HUDEP-2 (cell line): ENCODE results near the gene RASAL2.
"Not testable (repeated sequence)": the region's sequence is repeated elsewhere in the genome, so short reads cannot be mapped to it uniquely, and the experiment has no call there.

Experiments
- DNase-seq, 76 experiments: peaks; one replicate each; lab custom pipeline; 2025; ENCODE audit not compliant: unreplicated experiment in 76 of 76; lab: John Stamatoyannopoulos, UW

The RASAL2 gene

GRCh38 chr1:178271471-178271870 lies 177.6 kb downstream of the RASAL2 start:
- no peak for DNase-seq

DNA sequence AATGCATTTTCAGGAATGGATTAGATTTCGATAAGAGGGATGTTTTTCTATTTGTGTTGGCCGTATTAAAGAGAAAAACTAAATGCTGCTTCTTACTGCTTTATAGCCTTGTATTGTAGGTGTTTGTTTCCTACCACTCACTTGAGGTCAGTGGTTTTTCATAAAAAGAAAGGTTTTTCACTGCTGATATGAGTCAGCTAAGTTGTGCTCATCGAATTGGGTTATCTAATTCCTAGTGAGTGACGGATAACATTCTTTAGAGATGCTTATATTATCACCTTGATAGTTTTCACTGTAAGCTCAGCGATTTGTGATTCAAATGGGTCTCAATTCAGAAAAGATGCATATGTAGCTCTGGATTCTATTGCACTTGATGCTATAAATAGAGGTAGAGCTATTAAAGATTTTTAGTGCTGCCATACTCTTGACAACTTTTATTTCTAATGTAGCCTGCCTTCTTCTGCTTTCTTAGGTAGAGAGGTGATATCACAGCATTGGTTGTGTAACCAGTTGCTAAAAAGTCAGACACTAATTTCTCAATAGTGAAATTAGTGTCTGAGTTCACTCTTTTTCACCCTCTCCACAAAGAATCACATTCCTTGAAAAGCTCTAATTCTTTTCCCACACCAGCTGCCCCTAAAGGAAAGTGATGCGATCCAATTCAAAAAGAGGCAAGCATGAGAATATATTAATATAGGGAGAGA lies 180.0 kb downstream of the RASAL2 start:
- DNase-seq = no peak

DNA sequence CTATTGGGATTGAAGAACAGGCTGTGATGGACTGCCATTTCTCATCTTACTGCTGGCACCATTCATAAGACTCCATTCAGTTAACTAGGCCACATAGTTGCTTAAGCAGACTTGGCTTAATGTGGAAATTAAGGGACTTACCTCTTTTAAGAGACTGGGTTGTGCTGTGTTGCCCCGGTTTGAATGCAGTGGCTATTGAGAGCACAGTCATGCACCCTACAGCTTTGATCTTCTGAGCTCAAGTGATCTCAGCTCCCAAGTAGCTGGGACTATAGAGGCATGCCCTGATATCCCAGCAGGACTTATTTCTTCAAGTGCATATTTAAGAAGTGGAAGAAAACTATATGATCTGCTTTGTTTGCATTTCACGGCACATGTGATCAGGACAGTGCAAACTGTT lies 181.1 kb downstream of the RASAL2 start:
- no peak for DNase-seq

GRCh38 chr1:178275553-178275952 lies 181.6 kb downstream of the RASAL2 start:
- no peak for DNase-seq

- no peak for DNase-seq
Measured at GRCh38 chr1:178277793-178278530, 184.1 kb downstream of the RASAL2 start.

DNA sequence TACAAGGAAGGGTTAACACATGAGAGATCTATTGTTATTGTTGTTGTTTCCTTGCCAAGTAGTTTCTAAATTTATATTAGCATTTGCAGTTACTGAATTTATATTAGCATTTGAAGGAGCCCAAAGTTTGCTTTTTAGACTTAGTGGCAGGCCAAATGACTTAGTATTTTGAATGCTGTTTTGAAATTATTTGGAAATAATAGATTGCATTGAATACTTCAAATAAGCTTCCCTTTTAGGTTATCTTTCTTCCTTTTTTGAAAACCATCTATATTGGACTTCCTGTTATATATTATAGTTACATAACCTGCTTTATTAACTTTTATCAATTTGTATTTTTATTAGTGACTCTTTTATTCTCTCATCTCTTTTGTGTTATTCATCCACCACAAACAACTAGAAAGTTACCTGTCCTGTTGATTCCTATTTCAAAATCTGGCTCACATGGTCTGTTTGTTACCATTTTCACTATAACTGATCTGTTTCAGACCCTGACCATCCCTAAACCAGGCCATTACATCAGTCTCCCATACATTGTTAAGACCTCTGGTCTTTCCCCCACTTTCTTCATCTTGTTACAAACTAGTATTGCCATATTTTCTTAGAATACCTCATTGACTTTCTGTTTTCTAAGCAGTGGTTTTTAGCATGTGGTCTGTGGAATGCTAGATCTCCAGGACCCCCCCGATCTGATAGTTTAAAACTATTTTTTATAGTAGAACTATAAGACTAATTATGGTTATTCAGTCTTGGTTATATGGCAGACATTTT lies 185.2 kb downstream of the RASAL2 start:
- no peak for DNase-seq

- no peak for DNase-seq
Measured at GRCh38 chr1:178282949-178283367, 189.1 kb downstream of the RASAL2 start.

GRCh38 chr1:178283409-178283808 lies 189.5 kb downstream of the RASAL2 start:
- DNase-seq = no peak

DNA sequence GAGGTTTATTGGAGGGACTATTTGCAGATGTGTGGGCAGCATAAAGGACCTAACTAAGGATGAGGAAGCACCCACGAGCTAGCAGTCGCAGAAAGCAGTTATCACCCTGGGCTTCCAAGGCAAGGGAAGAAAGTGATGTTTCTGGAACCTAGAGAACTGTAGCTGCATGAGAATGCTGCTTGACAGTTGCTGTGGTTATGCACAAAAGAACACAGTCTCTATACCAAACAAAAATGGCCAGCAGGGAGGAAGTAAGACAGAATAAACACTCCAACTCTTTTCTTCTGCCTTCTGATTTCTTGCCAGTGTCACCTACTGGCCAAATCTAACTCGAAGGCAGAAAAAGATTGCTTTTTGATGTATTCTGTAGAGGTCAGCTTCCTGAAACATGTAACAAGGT lies 190.2 kb downstream of the RASAL2 start:
- no peak for DNase-seq

DNA sequence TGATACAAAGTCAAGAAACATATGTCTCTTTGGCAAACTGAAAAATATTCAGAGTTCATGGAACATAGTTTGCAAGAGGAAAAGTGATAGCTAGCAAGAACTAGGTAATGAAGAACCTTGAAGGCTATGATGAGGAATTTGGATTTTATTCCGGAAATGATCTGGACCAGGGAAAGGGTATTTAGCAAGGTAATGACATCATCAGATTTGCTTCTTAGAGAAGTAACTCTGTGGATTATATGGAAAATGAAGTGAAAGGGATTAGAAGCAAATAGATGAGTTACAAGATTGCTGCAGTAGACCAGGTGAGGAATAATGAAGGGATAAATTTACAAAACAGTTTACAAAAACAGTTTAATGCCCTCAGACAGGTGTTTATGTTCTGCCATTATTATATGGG lies 197.3 kb downstream of the RASAL2 start:
- no peak for DNase-seq

- DNase-seq = no peak
Measured at GRCh38 chr1:178294654-178295053, 200.8 kb downstream of the RASAL2 start.

GRCh38 chr1:178300352-178300699 lies 206.4 kb downstream of the RASAL2 start:
- no peak for DNase-seq

- DNase-seq = no peak
Measured at GRCh38 chr1:178301141-178301540, 207.2 kb downstream of the RASAL2 start.

DNA sequence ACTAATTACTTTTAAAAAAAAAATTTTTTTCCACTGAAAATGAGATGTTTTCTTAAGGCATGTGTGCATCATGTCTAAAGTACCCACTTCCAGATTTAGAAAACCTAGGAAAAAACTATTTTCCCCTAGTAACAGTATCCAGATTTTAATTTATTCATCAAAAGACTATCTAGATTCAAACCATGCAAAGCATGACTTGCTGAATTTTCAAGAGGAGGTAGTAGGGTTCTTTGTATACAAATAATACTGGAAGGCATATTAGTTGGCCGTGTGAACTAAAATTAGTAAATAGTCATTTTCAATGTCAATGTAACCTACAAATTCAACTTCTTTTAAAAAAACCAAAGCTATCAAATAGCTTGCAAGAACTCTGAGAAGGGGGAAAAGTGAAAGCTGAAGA lies 213.4 kb downstream of the RASAL2 start:
- DNase-seq = no peak

- DNase-seq = no peak
Measured at GRCh38 chr1:178308438-178308837, 214.5 kb downstream of the RASAL2 start.

DNA sequence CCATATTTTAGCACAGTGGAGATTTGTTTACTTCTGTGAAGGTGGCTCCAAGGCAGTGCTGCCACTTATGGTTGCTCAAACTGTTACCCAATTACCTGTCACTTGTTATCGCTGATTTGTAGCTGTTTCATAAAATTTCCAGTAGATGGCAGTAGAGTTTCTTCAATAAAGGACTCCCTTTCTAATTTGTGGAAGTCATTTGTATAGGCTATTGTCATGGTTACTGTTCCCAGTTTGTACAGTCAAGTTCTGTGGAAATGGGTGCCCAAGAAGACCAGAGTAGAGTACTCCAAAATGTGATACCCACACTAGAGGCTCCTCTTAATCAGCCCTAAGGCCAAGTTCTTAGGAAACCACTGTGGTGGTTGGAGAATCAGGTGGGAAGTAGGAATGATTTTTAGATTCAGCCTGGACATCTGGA lies 216.8 kb downstream of the RASAL2 start:
- peak in 33 of 76 experiments; percentile 4 to 73 (median 35) for DNase-seq

GRCh38 chr1:178311164-178311563 lies 217.3 kb downstream of the RASAL2 start:
- DNase-seq = no peak

DNA sequence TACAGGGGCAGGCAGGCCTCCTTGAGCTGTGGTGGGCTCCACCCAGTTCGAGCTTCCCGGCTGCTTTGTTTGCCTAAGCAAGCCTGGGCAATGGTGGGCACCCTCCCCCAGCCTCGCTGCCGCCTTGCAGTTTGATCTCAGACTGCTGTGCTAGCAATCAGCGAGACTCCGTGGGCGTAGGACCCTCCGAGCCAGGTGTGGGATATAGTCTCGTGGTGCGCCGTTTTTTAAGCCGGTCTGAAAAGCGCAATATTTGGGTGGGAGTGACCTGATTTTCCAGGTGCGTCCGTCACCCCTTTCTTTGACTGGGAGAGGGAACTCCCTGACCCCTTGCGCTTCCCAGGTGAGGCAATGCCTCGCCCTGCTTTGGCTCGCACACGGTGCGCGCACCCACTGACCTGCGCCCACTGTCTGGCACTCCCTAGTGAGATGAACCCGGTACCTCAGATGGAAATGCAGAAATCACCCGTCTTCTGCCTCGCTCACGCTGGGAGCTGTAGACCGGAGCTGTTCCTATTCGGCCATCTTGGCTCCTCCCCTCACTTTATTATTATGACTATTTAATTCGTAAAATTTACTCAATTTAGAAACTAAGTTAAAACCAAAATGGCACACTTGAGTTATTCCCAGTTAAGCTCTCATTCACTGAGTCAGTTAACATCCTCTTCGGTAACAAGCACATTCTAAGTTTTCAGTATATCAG lies 226.5 kb downstream of the RASAL2 start:
- not testable (repeated sequence) for DNase-seq

DNA sequence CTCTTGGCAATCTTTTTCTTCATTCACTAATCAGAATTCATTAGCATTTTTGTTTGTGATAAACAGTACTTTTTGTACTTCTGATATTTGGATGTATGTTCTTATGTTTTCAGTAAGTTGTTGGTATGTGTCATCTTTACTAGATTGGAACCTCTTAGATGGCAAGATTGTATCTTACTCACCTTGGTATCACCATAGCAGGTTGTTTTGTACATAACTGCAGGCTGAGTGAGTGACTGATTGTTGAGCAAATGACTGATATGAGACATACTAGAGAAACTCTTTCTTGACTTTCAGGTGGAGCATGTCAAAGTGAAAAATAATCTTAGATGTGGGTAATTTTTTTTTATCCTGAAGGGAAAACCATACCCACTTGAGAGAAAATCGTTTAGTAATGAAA lies 229.2 kb downstream of the RASAL2 start:
- no peak for DNase-seq

GRCh38 chr1:178324003-178324402 lies 230.1 kb downstream of the RASAL2 start:
- no peak for DNase-seq

DNA sequence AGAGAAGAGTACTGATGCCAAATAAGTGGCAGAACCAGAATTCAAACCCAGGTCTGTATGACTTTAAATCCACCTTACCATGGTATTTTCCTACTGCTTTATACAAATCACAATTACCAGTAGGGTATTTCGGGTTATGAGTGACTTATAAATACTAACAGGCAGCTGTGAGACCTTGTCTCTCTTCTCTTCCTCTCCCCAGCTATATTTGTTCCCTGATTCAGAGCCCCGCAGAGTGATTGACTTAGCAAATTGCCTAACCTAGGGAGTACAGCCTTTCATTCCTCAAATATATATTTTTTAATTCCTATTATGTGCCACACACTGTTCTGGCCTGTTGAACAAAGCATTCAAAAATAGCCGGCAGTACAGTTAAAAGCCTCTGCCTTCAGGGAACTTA lies 234.8 kb downstream of the RASAL2 start:
- DNase-seq = no peak
